DOHH2 (cell line): Measurements from ENCODE around the gene ITGB5.
"Not testable (repeated sequence)": the region's sequence is repeated elsewhere in the genome, so short reads cannot be mapped to it uniquely, and the experiment has no call there.

ENCODE experiments used
- H3F3A ChIP-seq: fragments of 200-600 bp; sonication (generic), shearing (Covaris generic); 2 replicates; pipeline ENCODE4 v1.6.0; 2016; ENCODE audit warnings: antibody characterized with exemption, mild to moderate bottlenecking; ENCODE audit not compliant: control insufficient read depth, insufficient read depth
- H3K27ac ChIP-seq: fragments of 200-600 bp; sonication (generic); 2 replicates; pipeline ENCODE4 v1.5.1; 2014; ENCODE audit warnings: low read depth, mild to moderate bottlenecking, low read length, moderate library complexity
- H3K27me3 ChIP-seq: fragments of 200-600 bp; sonication (generic); 2 replicates; pipeline ENCODE4 v1.6.1; 2014; ENCODE audit warnings: mild to moderate bottlenecking, low read length, mixed read lengths; ENCODE audit not compliant: control insufficient read depth
- H3K36me3 ChIP-seq: fragments of 200-600 bp; sonication (generic); 2 replicates; pipeline ENCODE4 v1.6.1; 2014; ENCODE audit warnings: mild to moderate bottlenecking, low read length, moderate library complexity, mixed read lengths; ENCODE audit not compliant: control insufficient read depth
- H3K4me1 ChIP-seq: fragments of 200-600 bp; sonication (generic); 2 replicates; pipeline ENCODE4 v1.6.1; 2014; ENCODE audit warnings: mild to moderate bottlenecking, low read length, mixed read lengths; ENCODE audit not compliant: control insufficient read depth
- H3K4me2 ChIP-seq: fragments of 200-600 bp; sonication (generic); 2 replicates; pipeline ENCODE4 v1.6.0; 2014; ENCODE audit warnings: mild to moderate bottlenecking, low read length, moderate library complexity
- H3K4me3 ChIP-seq: fragments of 200-600 bp; sonication (generic); 2 replicates; pipeline ENCODE4 v1.5.1; 2014; ENCODE audit warnings: mild to moderate bottlenecking, low read length, mixed read lengths
- H3K79me2 ChIP-seq: fragments of 200-600 bp; sonication (generic); 2 replicates; pipeline ENCODE4 v1.6.1; 2014; ENCODE audit warnings: mild to moderate bottlenecking, low read length, mixed read lengths; ENCODE audit not compliant: control insufficient read depth
- H3K9me2 ChIP-seq: fragments of 200-600 bp; sonication (generic); replicated peaks from 2 replicates; pipeline ENCODE4 v1.6.1; 2014; ENCODE audit warnings: mild to moderate bottlenecking, low read length, mixed read lengths; ENCODE audit not compliant: control insufficient read depth
- H3K9me3 ChIP-seq: fragments of 200-600 bp; sonication (generic); 2 replicates; pipeline ENCODE4 v1.6.1; 2014; ENCODE audit warnings: antibody characterized with exemption, low read length, mixed read lengths; ENCODE audit not compliant: control insufficient read depth, insufficient read depth
- H4K20me1 ChIP-seq: fragments of 200-600 bp; sonication (generic); 2 replicates; pipeline ENCODE4 v1.6.0; 2014; ENCODE audit warnings: low read depth, mild to moderate bottlenecking, antibody characterized with exemption, low read length, moderate library complexity; ENCODE audit not compliant: control insufficient read depth, insufficient read depth
- CTCF ChIP-seq: fragments of 200-600 bp; sonication (generic); IDR thresholded peaks from one replicate; pipeline ENCODE4 v1.5.1; 2014; ENCODE audit warnings: antibody characterized with exemption, mild to moderate bottlenecking, low read depth, low read length; ENCODE audit not compliant: poor library complexity, severe bottlenecking
- EZH2phosphoT487 ChIP-seq: fragments of 200-600 bp; sonication (generic); IDR thresholded peaks from 2 replicates; pipeline ENCODE4 v1.6.1; 2017; ENCODE audit warnings: borderline replicate concordance, mild to moderate bottlenecking, antibody characterized with exemption, low read length, moderate library complexity, mixed read lengths

The ITGB5 gene

GRCh38 chr3:124759666-124760401 is 127.3 kb downstream of the ITGB5 start:
- Histone ChIP-seq H3K79me2 (no peaks in the 10 kb centered on the region), H3K4me1 (no peaks in the 10 kb centered on the region)
- TF ChIP-seq CTCF (no peak), EZH2phosphoT487 (no peak)

GRCh38 chr3:124758851-124759635 is 128.1 kb downstream of the ITGB5 start:
- H3K27me3 ChIP-seq = no peaks in the 10 kb centered on the region
- H3K4me3 ChIP-seq = no peak overlapping the region
- no peak overlapping the region for H3K27ac ChIP-seq
- no peaks in the 10 kb centered on the region for H3K79me2 ChIP-seq
- no peaks in the 10 kb centered on the region for H3F3A ChIP-seq
- no peak overlapping the region for H3K4me2 ChIP-seq
- H3K4me1 ChIP-seq = no peaks in the 10 kb centered on the region
- TF ChIP-seq CTCF (no peak), EZH2phosphoT487 (no peak)
- no peaks in the 10 kb centered on the region for H3K36me3 ChIP-seq
- H3K9me3 ChIP-seq = no peaks in the 10 kb centered on the region
- H4K20me1 ChIP-seq = no peaks in the 10 kb centered on the region
- no peaks in the 10 kb centered on the region for H3K9me2 ChIP-seq

More at GRCh38 chr3:124759666-124760401, 127.3 kb downstream of the ITGB5 start:
- Histone ChIP-seq H3K4me2 (no peak overlapping the region), H3K9me3 (no peaks in the 10 kb centered on the region), H3K27me3 (no peaks in the 10 kb centered on the region), H3F3A (no peaks in the 10 kb centered on the region), H3K27ac (no peak overlapping the region), H3K4me3 (no peak overlapping the region), H3K9me2 (no peaks in the 10 kb centered on the region), H3K36me3 (no peaks in the 10 kb centered on the region), H4K20me1 (no peaks in the 10 kb centered on the region)

- H3K9me3 ChIP-seq, H3K79me2 ChIP-seq, H3K27me3 ChIP-seq, H3K9me2 ChIP-seq, H3K36me3 ChIP-seq, H3K4me3 ChIP-seq, H3K27ac ChIP-seq, H3F3A ChIP-seq, H3K4me1 ChIP-seq, H4K20me1 ChIP-seq, H3K4me2 ChIP-seq: not testable (repeated sequence)
These were observed 129.2 kb downstream of the ITGB5 start for GRCh38 chr3:124757926-124758325.

- Histone ChIP-seq H4K20me1 (no peaks in the 10 kb centered on the region), H3K79me2 (no peaks in the 10 kb centered on the region), H3K4me3 (no peak overlapping the region), H3K9me3 (no peaks in the 10 kb centered on the region), H3K27ac (no peak overlapping the region), H3K4me2 (no peak overlapping the region), H3K27me3 (no peaks in the 10 kb centered on the region), H3F3A (no peaks in the 10 kb centered on the region), H3K4me1 (no peaks in the 10 kb centered on the region), H3K36me3 (peaks cover 5% of the 10 kb centered on the region), H3K9me2 (no peaks in the 10 kb centered on the region)
- no peak for TF ChIP-seq EZH2phosphoT487
- no peak for TF ChIP-seq CTCF
These were observed 135.1 kb downstream of the ITGB5 start for GRCh38 chr3:124752051-124752450.
